Natural killer cell treated with Interleukin-12 subunit alpha and Interleukin-12 subunit beta and Interleukin-15 and Interleukin-18, amount 100 ng/mL, for 72 hours (primary cell): ENCODE measurements around the gene SLC52A1. TPM values are rescaled to one million over a fixed set of nuclear protein-coding genes. Genes with fewer than 3 reads are reported as not detected.
A peak's percentile ranks its signal among the peaks of the same experiment; 100 is the strongest.
"Not testable (repeated sequence)": the region's sequence is repeated elsewhere in the genome, so short reads cannot be mapped to it uniquely, and the experiment has no call there.

Source experiments
- ATAC-seq, 2 donors: fragments of 150-1000 bp; cut with Tn5 transposase in 1 of 2; sonication (Bioruptor Pico), chemical (Tn5 transposase) in 1 of 2; 2 replicates each; pipeline ENCODE4 v1.10.0; 2021
- DNase-seq: peaks from one replicate; pipeline ENCODE4 v3.0.0; 2022; ENCODE audit warnings: low spot score
- H3K27ac Mint-ChIP-seq, 2 donors: 1 replicate in 1 of 2; 2 replicates in 1 of 2; pipeline ENCODE4 v1.8.0; 2022; ENCODE audit warnings: mixed read lengths in 2 of 2, mild to moderate bottlenecking in 1 of 2, moderate library complexity in 1 of 2
- H3K27me3 Mint-ChIP-seq, 2 donors: 1 replicate in 1 of 2; 2 replicates in 1 of 2; pipeline ENCODE4 v1.8.0; 2022; ENCODE audit warnings: mixed read lengths in 2 of 2
- H3K36me3 Mint-ChIP-seq: one replicate; pipeline ENCODE4 v1.8.0; 2022; ENCODE audit warnings: mixed read lengths
- H3K4me1 Mint-ChIP-seq, 2 donors: 1 replicate in 1 of 2; 2 replicates in 1 of 2; pipeline ENCODE4 v1.8.0; 2022; ENCODE audit warnings: low read depth in 2 of 2, mixed read lengths in 2 of 2, mild to moderate bottlenecking in 1 of 2
- H3K4me3 Mint-ChIP-seq: one replicate; pipeline ENCODE4 v1.8.0; 2022; ENCODE audit warnings: mixed read lengths
- H3K9me3 Mint-ChIP-seq: 2 replicates; pipeline ENCODE4 v1.8.0; 2022; ENCODE audit warnings: mixed read lengths
- total RNA-seq, 2 donors: library from RNA; stranded (reverse); gene quantifications; one replicate each; pipeline ENCODE4 v1.2.3, GENCODE V29; 2022

SLC52A1 gene
- not detected for total RNA-seq

DNA sequence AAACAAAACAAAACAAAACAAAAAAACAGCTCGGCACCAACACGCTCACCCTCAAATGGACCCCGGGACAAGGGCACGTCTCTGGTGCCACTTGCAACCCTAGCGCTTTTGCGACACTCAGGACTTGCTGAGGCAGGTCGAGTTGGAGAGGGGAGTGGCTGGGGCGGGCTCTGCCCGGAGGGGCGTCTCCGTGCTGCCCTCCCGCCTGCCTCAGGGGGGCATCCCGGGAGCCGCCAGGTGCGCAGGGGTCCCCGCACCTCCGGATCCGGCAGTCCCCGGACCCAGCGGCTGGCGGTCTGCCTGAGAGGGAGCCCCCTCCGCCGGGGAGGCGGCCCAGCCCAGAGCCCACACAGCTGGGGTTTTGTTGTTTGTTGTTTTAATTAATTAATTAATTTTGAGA lies at the start of gene SLC52A1:
TSS of gene SLC52A1 (minus strand) at position 112 of the 400 bp plus-strand sequence. CDS start 820 bp downstream, outside the sequence.
- Mint-ChIP-seq H3K4me1 (peaks cover 7 to 16% of the 10 kb centered on the region in 2 donors), H3K36me3 (no peaks in the 10 kb centered on the region), H3K9me3 (no peaks in the 10 kb centered on the region), H3K27me3 (peaks cover 0 to 2% of the 10 kb centered on the region in 2 donors), H3K27ac (no peak within 1 kb of the TSS), H3K4me3 (no peak within 1 kb of the TSS)
- ATAC-seq (no peak), DNase-seq (no peak)

DNA sequence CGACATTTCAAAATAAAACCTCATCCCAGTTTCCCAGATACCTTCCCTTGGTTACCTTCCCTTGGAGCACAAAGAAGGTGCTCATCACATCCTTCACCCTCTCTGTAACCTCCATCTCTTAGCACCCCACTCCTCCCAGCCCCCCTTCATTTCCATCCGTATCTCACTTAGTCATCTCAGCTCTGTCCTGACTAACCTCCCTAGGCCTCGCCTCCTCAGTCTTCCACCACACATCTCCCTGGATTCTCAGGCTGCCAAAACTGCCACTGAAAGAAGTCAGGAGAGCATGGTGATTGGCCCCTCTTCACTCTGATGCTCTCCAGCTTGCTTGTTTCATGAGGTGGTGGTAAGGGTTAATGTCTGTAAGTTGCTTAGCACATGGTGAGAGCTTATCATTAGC lies 45.4 kb upstream of the SLC52A1 start:
- Mint-ChIP-seq H3K4me3 (no peak overlapping the region), H3K36me3 (peaks cover 23% of the 10 kb centered on the region), H3K27ac (no peak overlapping the region), H3K27me3 (no peaks in the 10 kb centered on the region), H3K9me3 (peaks cover 6% of the 10 kb centered on the region), H3K4me1 (peaks cover 21 to 23% of the 10 kb centered on the region in 2 donors)
- ATAC-seq (no peak), DNase-seq (no peak)

GRCh38 chr17:5078106-5079028 lies 43.1 kb upstream of the SLC52A1 start, which contains the start of gene ZFP3:
Gene ZFP3, plus strand, starts transcription at chr17:5078467. Its CDS starts 13,038 bp downstream, at chr17:5091505.
- Mint-ChIP-seq H3K27me3 (no peaks in the 10 kb centered on the region), H3K36me3 (peaks cover 13% of the 10 kb centered on the region), H3K4me1 (peaks cover 21 to 23% of the 10 kb centered on the region in 2 donors), H3K27ac (peak within 1 kb of the TSS; percentile 47 to 91), H3K4me3 (peak within 1 kb of the TSS; percentile 84), H3K9me3 (no peaks in the 10 kb centered on the region)
- peak; percentile 96 to 98 for ATAC-seq
- DNase-seq, result peak; percentile 88

- Mint-ChIP-seq H3K4me1 (peaks cover 21 to 23% of the 10 kb centered on the region in 2 donors), H3K27me3 (no peaks in the 10 kb centered on the region), H3K9me3 (no peaks in the 10 kb centered on the region), H3K4me3 (peak overlapping the region; percentile 84), H3K27ac (peak overlapping the region; percentile 47 to 91), H3K36me3 (peaks cover 9% of the 10 kb centered on the region)
- DNase-seq (no peak), ATAC-seq (no peak)
These were observed 42.5 kb upstream of the SLC52A1 start for GRCh38 chr17:5077781-5078105.

DNA sequence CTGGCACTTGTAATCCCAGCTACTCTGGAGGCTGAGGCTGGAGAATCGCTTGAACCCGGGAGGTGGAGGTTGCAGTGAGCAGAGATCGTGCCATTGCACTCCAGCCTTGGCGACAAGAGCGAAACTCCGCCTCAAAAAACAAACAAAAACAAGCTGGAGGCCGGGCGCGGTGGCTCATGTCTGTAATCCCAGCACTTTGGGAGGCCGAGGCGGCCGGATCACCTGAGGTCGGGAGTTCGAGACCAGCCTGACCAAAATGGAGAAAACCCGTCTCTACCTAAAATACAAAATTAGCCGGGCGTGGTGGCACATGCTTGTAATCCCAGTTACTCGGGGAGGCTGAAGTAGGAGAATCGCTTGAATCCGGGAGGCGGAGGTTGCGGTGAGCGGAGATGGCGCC lies 42.0 kb upstream of the SLC52A1 start:
- Mint-ChIP-seq H3K4me3 (peak overlapping the region; percentile 84), H3K27ac (peak overlapping the region; percentile 47 to 91), H3K4me1 (peaks cover 21 to 23% of the 10 kb centered on the region in 2 donors)
- not testable (repeated sequence) for DNase-seq, ATAC-seq, H3K36me3 Mint-ChIP-seq, H3K27me3 Mint-ChIP-seq, H3K9me3 Mint-ChIP-seq

GRCh38 chr17:5075472-5075871 lies 40.2 kb upstream of the SLC52A1 start:
- H3K4me3 Mint-ChIP-seq, H3K9me3 Mint-ChIP-seq, H3K36me3 Mint-ChIP-seq, H3K27ac Mint-ChIP-seq, ATAC-seq, H3K27me3 Mint-ChIP-seq, DNase-seq: not testable (repeated sequence)
- H3K4me1 Mint-ChIP-seq, result peaks cover 15 to 16% of the 10 kb centered on the region in 2 donors

- H3K27ac Mint-ChIP-seq, result no peak overlapping the region
- no peak for ATAC-seq
- H3K4me1 Mint-ChIP-seq, result no peaks in the 10 kb centered on the region
- H3K4me3 Mint-ChIP-seq, result no peak overlapping the region
- H3K9me3 Mint-ChIP-seq, result no peaks in the 10 kb centered on the region
- peaks cover 8 to 15% of the 10 kb centered on the region in 2 donors for H3K27me3 Mint-ChIP-seq
- no peaks in the 10 kb centered on the region for H3K36me3 Mint-ChIP-seq
- DNase-seq, result no peak
These were observed 34.5 kb upstream of the SLC52A1 start for GRCh38 chr17:5069724-5070123.

- no peak for ATAC-seq
- Mint-ChIP-seq H3K4me1 (no peaks in the 10 kb centered on the region), H3K27ac (no peak overlapping the region), H3K36me3 (no peaks in the 10 kb centered on the region), H3K9me3 (no peaks in the 10 kb centered on the region), H3K4me3 (no peak overlapping the region), H3K27me3 (peaks cover 9 to 15% of the 10 kb centered on the region in 2 donors)
- DNase-seq, result no peak
These were observed 33.0 kb upstream of the SLC52A1 start for GRCh38 chr17:5068236-5068635.

GRCh38 chr17:5065227-5065744 lies 30.1 kb upstream of the SLC52A1 start:
- no peak for ATAC-seq
- no peak for DNase-seq
- Mint-ChIP-seq H3K9me3 (no peaks in the 10 kb centered on the region), H3K27me3 (peaks cover 8 to 11% of the 10 kb centered on the region in 2 donors), H3K27ac (no peak overlapping the region), H3K4me1 (no peaks in the 10 kb centered on the region), H3K36me3 (no peaks in the 10 kb centered on the region), H3K4me3 (no peak overlapping the region)

GRCh38 chr17:5055543-5055942 lies 20.3 kb upstream of the SLC52A1 start:
- Mint-ChIP-seq H3K4me3 (no peak overlapping the region), H3K4me1 (no peaks in the 10 kb centered on the region), H3K9me3 (no peaks in the 10 kb centered on the region), H3K36me3 (no peaks in the 10 kb centered on the region), H3K27me3 (peaks cover 2 to 7% of the 10 kb centered on the region in 2 donors), H3K27ac (no peak overlapping the region)
- DNase-seq, result no peak
- ATAC-seq, result no peak

DNA sequence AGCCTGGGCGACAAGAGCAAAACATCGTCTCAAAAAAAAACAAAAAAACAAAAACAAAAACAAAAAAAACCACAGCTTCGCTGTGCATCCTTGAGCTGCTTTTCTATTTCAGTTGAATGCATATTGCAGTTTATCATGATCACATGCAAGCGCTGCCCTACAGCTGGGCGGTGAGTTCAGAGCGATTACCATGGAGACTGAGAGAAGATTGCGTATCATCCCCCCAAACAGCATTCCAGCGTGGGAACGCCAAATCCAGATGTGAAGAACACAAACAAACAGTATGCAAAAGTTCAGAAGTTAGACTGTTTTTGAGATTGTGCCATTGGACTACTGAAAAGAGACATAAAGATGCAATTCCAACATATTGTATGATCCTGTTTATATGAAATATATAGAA lies 15.1 kb upstream of the SLC52A1 start:
- H3K27me3 Mint-ChIP-seq, result no peaks in the 10 kb centered on the region

DNA sequence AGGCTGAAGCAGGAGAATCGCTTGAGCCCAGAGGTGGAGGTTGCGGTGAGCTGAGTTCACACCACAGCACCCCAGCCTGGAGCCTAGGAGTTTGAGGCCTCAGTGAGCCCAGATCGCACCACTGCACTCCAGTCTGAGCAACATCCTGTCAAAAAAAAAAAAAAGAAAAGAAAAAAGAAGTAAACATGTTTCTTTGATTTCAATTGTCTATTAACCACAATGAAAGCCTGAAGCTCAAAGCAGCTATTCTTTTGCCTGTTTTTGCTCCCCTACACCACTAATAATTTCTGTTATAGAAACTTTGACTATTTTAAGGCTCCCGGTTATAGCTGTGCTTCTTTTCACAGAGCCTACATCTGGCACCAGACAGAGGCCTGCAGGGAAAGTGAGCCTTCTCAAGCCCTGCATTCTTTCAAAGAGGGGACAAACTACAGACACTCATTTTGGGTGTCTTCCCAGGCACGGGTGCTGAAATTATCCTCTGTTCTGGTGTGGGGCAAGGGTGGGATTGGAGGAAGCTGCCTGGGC lies 14.2 kb upstream of the SLC52A1 start:
- H3K9me3 Mint-ChIP-seq, result no peaks in the 10 kb centered on the region
- no peaks in the 10 kb centered on the region for H3K27me3 Mint-ChIP-seq
- H3K4me3 Mint-ChIP-seq, result no peak overlapping the region
- no peaks in the 10 kb centered on the region for H3K36me3 Mint-ChIP-seq
- DNase-seq, result no peak
- H3K27ac Mint-ChIP-seq, result peak overlapping the region in 1 of 2 donors; percentile 37
- H3K4me1 Mint-ChIP-seq, result peaks cover 3 to 4% of the 10 kb centered on the region in 2 donors
- peak in 1 of 2 donors; percentile 62 for ATAC-seq

More for the DNA sequence above, 15.1 kb upstream of the SLC52A1 start:
- H3K4me3 Mint-ChIP-seq, result no peak overlapping the region
- H3K36me3 Mint-ChIP-seq, result no peaks in the 10 kb centered on the region
- ATAC-seq (no peak), DNase-seq (no peak)
- H3K9me3 Mint-ChIP-seq, result no peaks in the 10 kb centered on the region
- no peak overlapping the region for H3K27ac Mint-ChIP-seq
- H3K4me1 Mint-ChIP-seq, result peaks cover 3 to 4% of the 10 kb centered on the region in 2 donors

GRCh38 chr17:5047446-5047845 lies 12.2 kb upstream of the SLC52A1 start:
- Mint-ChIP-seq H3K27me3 (no peaks in the 10 kb centered on the region), H3K4me1 (peaks cover 3 to 7% of the 10 kb centered on the region in 2 donors), H3K4me3 (no peak overlapping the region), H3K36me3 (no peaks in the 10 kb centered on the region), H3K27ac (no peak overlapping the region), H3K9me3 (no peaks in the 10 kb centered on the region)
- ATAC-seq, result no peak
- no peak for DNase-seq

GRCh38 chr17:5045496-5045895 lies 10.3 kb upstream of the SLC52A1 start:
- H3K4me3 Mint-ChIP-seq, result no peak overlapping the region
- no peak overlapping the region for H3K27ac Mint-ChIP-seq
- H3K36me3 Mint-ChIP-seq, result no peaks in the 10 kb centered on the region
- ATAC-seq (no peak), DNase-seq (no peak)
- no peaks in the 10 kb centered on the region for H3K9me3 Mint-ChIP-seq
- peaks cover 8 to 13% of the 10 kb centered on the region in 2 donors for H3K4me1 Mint-ChIP-seq
- H3K27me3 Mint-ChIP-seq, result no peaks in the 10 kb centered on the region
